HCT116 (cell line): ENCODE data around the gene FUT9. TPM values are rescaled to one million over a fixed set of nuclear protein-coding genes. Genes with fewer than 3 reads are reported as not detected.

ENCODE experiments used
- ATAC-seq: fragments of 200-7000 bp; cut with Tn5 transposase; 2 replicates; pipeline ENCODE4 v1.9.1; 2020; ENCODE audit warnings: mild to moderate bottlenecking, moderate library complexity
- BruUV-seq: library from RNA; stranded (reverse); fragments of 400-500 nt; replicated peaks from 2 replicates; lab custom pipeline; 2021; lab: Mats Ljungman, UMichigan
- CTCF ChIA-PET: fragments of 300-600 bp; sonication (Branson Sonifier 250); formaldehyde crosslinking; loops from one replicate; lab custom pipeline; 2021; ENCODE audit warnings: antibody characterized with exemption; lab: Charles Lee
- POLR2A ChIA-PET: fragments of 300-600, 350-600 bp; sonication (Branson Sonifier 250); formaldehyde crosslinking; loops from one replicate; lab custom pipeline; 2021; ENCODE audit warnings: antibody characterized with exemption; lab: Charles Lee
- RAD21 ChIA-PET, 2 experiments: fragments of 300-600 bp; sonication (Branson Sonifier 250); formaldehyde crosslinking; loops; one replicate each; lab custom pipeline; 2023; ENCODE audit warnings: low total read pairs in 2 of 2; ENCODE audit not compliant: uncharacterized antibody in 2 of 2, unreplicated experiment in 2 of 2, low non-redundant PET in 1 of 2; lab: Charles Lee
- DNase-seq: peaks from one replicate; pipeline ENCODE4 v3.0.0-alpha.2; 2010; ENCODE audit warnings: low read depth, low spot score
- H2AFZ ChIP-seq: fragments of 200-600 bp; shearing (Covaris generic), sonication (generic); 2 replicates; pipeline ENCODE4 v1.6.1; 2017; ENCODE audit warnings: low read depth, mixed run types, mixed read lengths, antibody characterized with exemption, low read length; ENCODE audit not compliant: poor library complexity, severe bottlenecking
- H3K27ac ChIP-seq: 2 replicates; pipeline ENCODE4 v1.5.1; 2012; ENCODE audit warnings: low read depth, low read length
- H3K27me3 ChIP-seq: fragments of 200-600 bp; sonication (generic); 2 replicates; pipeline ENCODE4 v1.6.1; 2016; ENCODE audit warnings: mixed run types, low read length, mixed read lengths; ENCODE audit not compliant: insufficient read depth
- H3K36me3 ChIP-seq, 2 experiments: fragments of 200-500 bp in 1 of 2; fragments of 200-600 bp in 1 of 2; sonication (Bioruptor generic) in 1 of 2; sonication (generic) in 1 of 2; 2 replicates each; pipeline versions ENCODE4 v1.5.1 to v1.6.1; 2014 to 2016; ENCODE audit warnings: low read length in 2 of 2, inconsistent platforms in 1 of 2, mixed read lengths in 1 of 2, mixed run types in 1 of 2; ENCODE audit not compliant: insufficient read depth in 2 of 2, control insufficient read depth in 1 of 2
- H3K4me1 ChIP-seq, 2 experiments: fragments of 200-600 bp in 1 of 2; sonication (generic) in 1 of 2; 2 replicates each; pipeline versions ENCODE4 v1.5.1 to v1.6.1; 2012 to 2017; ENCODE audit warnings: low read length in 2 of 2, inconsistent platforms in 1 of 2, mild to moderate bottlenecking in 1 of 2, mixed read lengths in 1 of 2, mixed run types in 1 of 2, moderate library complexity in 1 of 2; ENCODE audit not compliant: insufficient read depth in 2 of 2, control insufficient read depth in 1 of 2
- H3K4me2 ChIP-seq: fragments of 200-600 bp; sonication (generic); 2 replicates; pipeline ENCODE4 v1.6.1; 2017; ENCODE audit warnings: mixed run types, low read length, mixed read lengths
- H3K4me3 ChIP-seq, 2 experiments: fragments of 200-600 bp in 1 of 2; sonication (generic) in 1 of 2; replicated peaks in 1 of 2; 2 replicates each; pipeline ENCODE4 v1.5.1; 2011 to 2016; ENCODE audit warnings: low read length in 2 of 2, control low read depth in 1 of 2, low read depth in 1 of 2, mild to moderate bottlenecking in 1 of 2, mixed read lengths in 1 of 2, mixed run types in 1 of 2
- H3K79me2 ChIP-seq: fragments of 200-600 bp; sonication (generic); 2 replicates; pipeline ENCODE4 v1.6.1; 2017; ENCODE audit warnings: mild to moderate bottlenecking, mixed run types, low read length, moderate library complexity, mixed read lengths; ENCODE audit not compliant: insufficient read depth
- H3K9ac ChIP-seq: fragments of 200-600 bp; sonication (generic); 2 replicates; pipeline ENCODE4 v1.6.1; 2016; ENCODE audit warnings: low read length, mixed read lengths
- H3K9me2 ChIP-seq: fragments of 200-600 bp; sonication (generic), shearing (Covaris generic); 2 replicates; pipeline ENCODE4 v1.6.1; 2017; ENCODE audit warnings: mixed run types, mild to moderate bottlenecking, moderate library complexity; ENCODE audit not compliant: insufficient read depth
- H3K9me3 ChIP-seq, 2 experiments: fragments of 200-500 bp in 1 of 2; fragments of 200-600 bp in 1 of 2; sonication (Bioruptor generic) in 1 of 2; sonication (generic) in 1 of 2; 2 replicates each; pipeline ENCODE4 v1.6.1; 2014 to 2017; ENCODE audit warnings: low read length in 2 of 2, mixed read lengths in 2 of 2, inconsistent platforms in 1 of 2, low read depth in 1 of 2, mild to moderate bottlenecking in 1 of 2, mixed run types in 1 of 2, moderate library complexity in 1 of 2; ENCODE audit not compliant: control insufficient read depth in 1 of 2, insufficient read depth in 1 of 2
- H4K20me1 ChIP-seq: fragments of 200-600 bp; sonication (generic), shearing (Covaris generic); 2 replicates; pipeline ENCODE4 v1.6.1; 2017; ENCODE audit warnings: mixed run types, mild to moderate bottlenecking, moderate library complexity; ENCODE audit not compliant: insufficient read depth
- ATF3 ChIP-seq: IDR thresholded peaks from 2 replicates; pipeline ENCODE4 v1.6.1; 2012
- CBX3 ChIP-seq: IDR thresholded peaks from 2 replicates; pipeline ENCODE4 v1.6.1; 2012; ENCODE audit warnings: low read depth
- CEBPB ChIP-seq: IDR thresholded peaks from 2 replicates; pipeline ENCODE4 v1.6.1; 2012; ENCODE audit warnings: low read depth
- CTCF ChIP-seq, 3 experiments: fragments of 200-600 bp in 1 of 3; sonication (generic) in 1 of 3; IDR thresholded peaks in 2 of 3; conservative IDR thresholded peaks in 1 of 3; 2 replicates each; pipeline ENCODE4 v1.5.1; 2012 to 2017; ENCODE audit warnings: low read depth in 2 of 3, low read length in 2 of 3, antibody characterized with exemption in 1 of 3, borderline replicate concordance in 1 of 3, control low read depth in 1 of 3, mild to moderate bottlenecking in 1 of 3, mixed read lengths in 1 of 3, mixed run types in 1 of 3, moderate library complexity in 1 of 3; ENCODE audit not compliant: insufficient read depth in 1 of 3
- ELF1 ChIP-seq: IDR thresholded peaks from 2 replicates; pipeline ENCODE4 v1.6.1; 2012; ENCODE audit warnings: low read depth, borderline replicate concordance
- EZH2 ChIP-seq: fragments of 200-600 bp; sonication (generic); IDR thresholded peaks from 2 replicates; pipeline ENCODE4 v1.6.1; 2017; ENCODE audit warnings: antibody characterized with exemption, mixed run types
- EZH2phosphoT487 ChIP-seq: fragments of 200-600 bp; IDR thresholded peaks from 2 replicates; pipeline ENCODE4 v1.6.1; 2018; ENCODE audit warnings: antibody characterized with exemption, borderline replicate concordance
- FOSL1 ChIP-seq: IDR thresholded peaks from 2 replicates; pipeline ENCODE4 v1.6.1; 2012; ENCODE audit warnings: low read depth
- JUND ChIP-seq: IDR thresholded peaks from 2 replicates; pipeline ENCODE4 v1.6.1; 2012
- MAX ChIP-seq: IDR thresholded peaks from 2 replicates; pipeline ENCODE4 v1.6.1; 2012
- POLR2A ChIP-seq: IDR thresholded peaks from 2 replicates; pipeline ENCODE4 v1.7.0; 2011; ENCODE audit warnings: borderline replicate concordance; ENCODE audit not compliant: insufficient read depth, insufficient read length; ENCODE audit errors: extremely low read depth
- RAD21 ChIP-seq: IDR thresholded peaks from 2 replicates; pipeline ENCODE4 v1.6.1; 2012; ENCODE audit warnings: low read depth, mild to moderate bottlenecking
- SP1 ChIP-seq: IDR thresholded peaks from 2 replicates; pipeline ENCODE4 v1.6.1; 2012; ENCODE audit warnings: low read depth
- SRF ChIP-seq: IDR thresholded peaks from 2 replicates; pipeline ENCODE4 v1.6.1; 2012; ENCODE audit warnings: low read depth
- ZFX ChIP-seq: fragments of 450-650 bp; IDR thresholded peaks from 2 replicates; pipeline ENCODE4 v1.6.1; 2017
- ZNF274 ChIP-seq: fragments of 200-500 bp; sonication (Bioruptor generic); IDR thresholded peaks from 2 replicates; pipeline ENCODE4 v1.6.1; 2014; ENCODE audit warnings: mild to moderate bottlenecking, low read depth, low read length, inconsistent platforms
- intact Hi-C: fragments of 100-400 bp; cut with micrococcal nuclease; formaldehyde crosslinking; loops from 2 replicates; pipeline ENCODE4 v1.10.0; 2022
- total RNA-seq: library from RNA; stranded (reverse); gene quantifications from one replicate; pipeline ENCODE4 v1.2.1, GENCODE V29; 2021; ENCODE audit not compliant: unreplicated experiment
- TF ChIP-seq, protein P1 (sequence below): IDR thresholded peaks from 2 replicates; pipeline ENCODE4 v1.6.1; 2011; ENCODE audit warnings: mild to moderate bottlenecking, low read length, moderate library complexity; ENCODE audit not compliant: insufficient replicate concordance; ENCODE audit errors: extremely low read depth
- TF ChIP-seq, protein P2 (sequence below): IDR thresholded peaks from 2 replicates; pipeline ENCODE4 v1.6.1; 2012; ENCODE audit warnings: low read depth

FUT9 gene
- total RNA-seq, 1 experiment from 2014 or later: not detected

DNA sequence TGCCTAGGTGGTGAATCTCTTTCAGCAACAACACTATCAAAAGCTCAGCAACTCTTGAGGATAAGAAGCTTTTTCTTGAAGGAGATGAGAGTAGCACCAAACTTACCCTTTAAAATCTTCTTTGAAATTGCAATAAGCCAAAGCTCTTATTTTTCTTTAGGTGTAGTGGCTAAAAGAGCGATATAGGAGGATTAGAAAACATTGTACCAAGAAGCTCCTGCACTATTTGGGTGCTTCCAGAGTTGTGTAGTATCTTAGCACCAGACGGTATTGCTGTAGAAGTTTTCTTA is 1.2 kb downstream of the FUT9 start:
- Histone ChIP-seq H3K4me3 (no peak overlapping the region), H3K4me2 (no peak overlapping the region), H2AFZ (no peak overlapping the region), H3K9me2 (no peaks in the 10 kb centered on the region), H4K20me1 (no peaks in the 10 kb centered on the region), H3K9me3 (no peaks in the 10 kb centered on the region), H3K27ac (no peak overlapping the region), H3K36me3 (no peaks in the 10 kb centered on the region), H3K27me3 (no peaks in the 10 kb centered on the region), H3K9ac (no peak overlapping the region), H3K79me2 (no peaks in the 10 kb centered on the region), H3K4me1 (no peaks in the 10 kb centered on the region)
- intact Hi-C loops: no loop called here
- ChIA-PET RAD21 (no interaction called here), POLR2A (no interaction called here), CTCF (no interaction called here)
- ATAC-seq (no peak), DNase-seq (no peak)
- no peak for TF ChIP-seq POLR2A
- TF ChIP-seq FOSL1: no peak
- TF ChIP-seq CBX3: no peak
- no peak for TF ChIP-seq EZH2
- TF ChIP-seq ZFX: no peak
- no peak for TF ChIP-seq MAX
- no peak for TF ChIP-seq CTCF (IDR thresholded peaks at IDR 0.05 in 2 of 3, conservative IDR thresholded peaks at IDR 0.05 in 1 of 3; ENCODE audit: borderline replicate concordance in 1 of 3, insufficient read depth in 1 of 3, low read depth in 2 of 3, low read length in 2 of 3)
- TF ChIP-seq, protein P1, sequence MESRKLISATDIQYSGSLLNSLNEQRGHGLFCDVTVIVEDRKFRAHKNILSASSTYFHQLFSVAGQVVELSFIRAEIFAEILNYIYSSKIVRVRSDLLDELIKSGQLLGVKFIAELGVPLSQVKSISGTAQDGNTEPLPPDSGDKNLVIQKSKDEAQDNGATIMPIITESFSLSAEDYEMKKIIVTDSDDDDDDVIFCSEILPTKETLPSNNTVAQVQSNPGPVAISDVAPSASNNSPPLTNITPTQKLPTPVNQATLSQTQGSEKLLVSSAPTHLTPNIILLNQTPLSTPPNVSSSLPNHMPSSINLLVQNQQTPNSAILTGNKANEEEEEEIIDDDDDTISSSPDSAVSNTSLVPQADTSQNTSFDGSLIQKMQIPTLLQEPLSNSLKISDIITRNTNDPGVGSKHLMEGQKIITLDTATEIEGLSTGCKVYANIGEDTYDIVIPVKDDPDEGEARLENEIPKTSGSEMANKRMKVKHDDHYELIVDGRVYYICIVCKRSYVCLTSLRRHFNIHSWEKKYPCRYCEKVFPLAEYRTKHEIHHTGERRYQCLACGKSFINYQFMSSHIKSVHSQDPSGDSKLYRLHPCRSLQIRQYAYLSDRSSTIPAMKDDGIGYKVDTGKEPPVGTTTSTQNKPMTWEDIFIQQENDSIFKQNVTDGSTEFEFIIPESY: no peak
- TF ChIP-seq ELF1: no peak
- no peak for TF ChIP-seq SP1
- TF ChIP-seq ZNF274: no peak
- TF ChIP-seq, protein P2, sequence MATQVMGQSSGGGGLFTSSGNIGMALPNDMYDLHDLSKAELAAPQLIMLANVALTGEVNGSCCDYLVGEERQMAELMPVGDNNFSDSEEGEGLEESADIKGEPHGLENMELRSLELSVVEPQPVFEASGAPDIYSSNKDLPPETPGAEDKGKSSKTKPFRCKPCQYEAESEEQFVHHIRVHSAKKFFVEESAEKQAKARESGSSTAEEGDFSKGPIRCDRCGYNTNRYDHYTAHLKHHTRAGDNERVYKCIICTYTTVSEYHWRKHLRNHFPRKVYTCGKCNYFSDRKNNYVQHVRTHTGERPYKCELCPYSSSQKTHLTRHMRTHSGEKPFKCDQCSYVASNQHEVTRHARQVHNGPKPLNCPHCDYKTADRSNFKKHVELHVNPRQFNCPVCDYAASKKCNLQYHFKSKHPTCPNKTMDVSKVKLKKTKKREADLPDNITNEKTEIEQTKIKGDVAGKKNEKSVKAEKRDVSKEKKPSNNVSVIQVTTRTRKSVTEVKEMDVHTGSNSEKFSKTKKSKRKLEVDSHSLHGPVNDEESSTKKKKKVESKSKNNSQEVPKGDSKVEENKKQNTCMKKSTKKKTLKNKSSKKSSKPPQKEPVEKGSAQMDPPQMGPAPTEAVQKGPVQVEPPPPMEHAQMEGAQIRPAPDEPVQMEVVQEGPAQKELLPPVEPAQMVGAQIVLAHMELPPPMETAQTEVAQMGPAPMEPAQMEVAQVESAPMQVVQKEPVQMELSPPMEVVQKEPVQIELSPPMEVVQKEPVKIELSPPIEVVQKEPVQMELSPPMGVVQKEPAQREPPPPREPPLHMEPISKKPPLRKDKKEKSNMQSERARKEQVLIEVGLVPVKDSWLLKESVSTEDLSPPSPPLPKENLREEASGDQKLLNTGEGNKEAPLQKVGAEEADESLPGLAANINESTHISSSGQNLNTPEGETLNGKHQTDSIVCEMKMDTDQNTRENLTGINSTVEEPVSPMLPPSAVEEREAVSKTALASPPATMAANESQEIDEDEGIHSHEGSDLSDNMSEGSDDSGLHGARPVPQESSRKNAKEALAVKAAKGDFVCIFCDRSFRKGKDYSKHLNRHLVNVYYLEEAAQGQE: no peak
- no peak for TF ChIP-seq SRF
- no peak for TF ChIP-seq CEBPB
- TF ChIP-seq ATF3: no peak
- no peak for TF ChIP-seq JUND
- no peak for TF ChIP-seq EZH2phosphoT487
- TF ChIP-seq RAD21: no peak
- BruUV-seq: no TSS peak
